HL-60 (cell line): ENCODE data around the gene RCCD1.

ENCODE experiments used
- DNase-seq, 2 experiments: peaks; one replicate each; pipeline ENCODE4 v3.0.0-alpha.2; 2010 to 2020; ENCODE audit warnings: low read depth in 1 of 2, low spot score in 1 of 2
- H3K27ac ChIP-seq: fragments of 250-450 bp; sonication (Bioruptor Pico); replicated peaks from 2 replicates; pipeline ENCODE4 v1.5.1; 2020; ENCODE audit warnings: mild to moderate bottlenecking, moderate library complexity
- H3K27me3 ChIP-seq: fragments of 250-450 bp; sonication (Bioruptor Pico); 2 replicates; pipeline ENCODE4 v1.5.1; 2021; ENCODE audit warnings: mild to moderate bottlenecking, moderate library complexity; ENCODE audit not compliant: insufficient read depth, poor library complexity, severe bottlenecking
- H3K4me3 ChIP-seq: replicated peaks from 2 replicates; pipeline ENCODE4 v1.5.1; 2011; ENCODE audit warnings: mild to moderate bottlenecking, control low read depth, low read length; ENCODE audit not compliant: insufficient read depth
- CTCF ChIP-seq: IDR thresholded peaks from one replicate; pipeline ENCODE4 v1.5.1; 2011; ENCODE audit warnings: low read length, control low read depth, inconsistent platforms; ENCODE audit not compliant: insufficient read depth
- GABPA ChIP-seq: IDR thresholded peaks from 2 replicates; pipeline ENCODE4 v1.6.1; 2012; ENCODE audit warnings: low read depth
- POLR2AphosphoS5 ChIP-seq: IDR thresholded peaks from 2 replicates; pipeline ENCODE4 v1.6.1; 2012; ENCODE audit warnings: low read depth
- REST ChIP-seq: IDR thresholded peaks from 2 replicates; pipeline ENCODE4 v1.6.1; 2012; ENCODE audit warnings: low read depth; ENCODE audit not compliant: insufficient replicate concordance
- SPI1 ChIP-seq: IDR thresholded peaks from 2 replicates; pipeline ENCODE4 v1.6.1; 2012; ENCODE audit warnings: low read depth, mild to moderate bottlenecking, borderline replicate concordance

The RCCD1 gene

GRCh38 chr15:90910441-90911301 lies 44.0 kb upstream of the RCCD1 start:
- H3K27ac ChIP-seq, result no peak overlapping the region
- no peak for TF ChIP-seq SPI1
- TF ChIP-seq POLR2AphosphoS5, result no peak; the same call in 1 of the 2 replicates
- TF ChIP-seq GABPA, result no peak
- TF ChIP-seq CTCF, result no peak
- no peak for TF ChIP-seq REST
- H3K27me3 ChIP-seq, result no peaks in the 10 kb centered on the region
- H3K4me3 ChIP-seq, result no peak overlapping the region
- DNase-seq, result no peak

DNA sequence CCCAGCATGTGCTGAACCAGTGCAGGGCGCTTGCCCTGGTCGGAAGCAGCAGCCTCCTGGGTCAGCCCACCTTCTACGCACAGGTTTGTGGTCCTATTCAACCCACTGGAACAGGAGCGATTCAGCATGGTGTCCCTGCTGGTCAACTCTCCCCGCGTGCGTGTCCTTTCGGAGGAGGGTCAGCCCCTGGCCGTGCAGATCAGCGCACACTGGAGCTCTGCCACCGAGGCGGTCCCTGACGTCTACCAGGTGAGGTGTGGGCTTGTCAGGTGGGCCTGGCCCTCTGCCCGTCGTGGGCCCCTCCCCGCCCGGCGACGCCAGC lies 43.4 kb upstream of the RCCD1 start:
- Histone ChIP-seq H3K27ac (no peak overlapping the region), H3K27me3 (no peaks in the 10 kb centered on the region), H3K4me3 (no peak overlapping the region)
- TF ChIP-seq POLR2AphosphoS5 (no peak), SPI1 (no peak), GABPA (no peak), REST (no peak), CTCF (no peak)
- no peak for DNase-seq

DNA sequence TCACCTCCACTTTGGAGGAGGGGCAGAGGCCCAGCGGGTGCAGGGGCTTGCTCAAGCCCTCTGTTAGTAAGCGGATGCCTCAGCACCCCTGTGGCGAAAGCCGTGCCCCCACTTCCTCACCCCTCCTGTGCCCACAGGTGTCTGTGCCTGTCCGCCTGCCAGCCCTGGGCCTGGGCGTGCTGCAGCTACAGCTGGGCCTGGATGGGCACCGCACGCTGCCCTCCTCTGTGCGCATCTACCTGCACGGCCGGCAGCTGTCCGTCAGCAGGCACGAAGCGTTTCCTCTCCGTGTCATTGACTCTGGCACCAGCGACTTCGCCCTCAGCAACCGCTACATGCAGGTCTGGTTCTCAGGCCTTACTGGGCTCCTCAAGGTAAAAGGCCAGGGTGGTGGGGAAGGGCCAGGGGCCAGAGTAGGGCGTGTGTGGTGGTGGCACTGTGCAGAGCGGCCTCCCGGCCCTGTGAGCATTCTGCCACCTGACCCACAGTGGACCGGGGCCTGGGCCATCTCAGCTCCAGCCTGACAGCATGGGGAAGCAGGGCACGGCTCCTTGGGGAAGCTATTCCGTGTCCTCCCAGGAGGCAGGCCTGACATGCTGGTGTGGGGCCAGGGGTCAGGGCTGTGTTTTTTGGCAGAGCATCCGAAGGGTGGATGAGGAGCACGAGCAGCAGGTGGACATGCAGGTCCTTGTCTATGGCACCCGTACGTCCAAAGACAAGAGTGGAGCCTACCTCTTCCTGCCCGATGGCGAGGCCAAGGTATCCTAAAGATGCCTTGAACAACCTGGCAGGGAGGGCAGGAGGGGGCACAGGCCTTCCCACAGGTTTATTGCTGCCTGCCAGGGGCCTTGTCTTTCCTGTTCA lies 42.5 kb upstream of the RCCD1 start:
- no peak for TF ChIP-seq SPI1
- TF ChIP-seq GABPA, result no peak
- Histone ChIP-seq H3K4me3 (no peak overlapping the region), H3K27ac (no peak overlapping the region; the same call in 1 of the 2 replicates), H3K27me3 (no peaks in the 10 kb centered on the region)
- DNase-seq, result no peak

DNA sequence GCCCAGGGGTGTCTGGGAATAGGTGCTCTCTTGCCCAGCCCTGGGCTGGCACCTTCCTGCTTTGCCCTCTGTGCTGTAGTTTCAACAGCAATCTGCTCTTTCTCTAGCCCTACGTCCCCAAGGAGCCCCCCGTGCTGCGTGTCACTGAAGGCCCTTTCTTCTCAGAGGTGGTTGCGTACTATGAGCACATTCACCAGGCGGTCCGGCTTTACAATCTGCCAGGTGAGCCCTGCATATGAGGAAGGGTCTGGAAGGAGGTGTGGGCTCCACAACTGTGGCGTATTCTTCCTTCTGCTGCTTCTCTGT lies 42.0 kb upstream of the RCCD1 start:
- no peak overlapping the region for H3K4me3 ChIP-seq
- DNase-seq, result no peak
- TF ChIP-seq CTCF (no peak), REST (no peak), SPI1 (no peak), POLR2AphosphoS5 (no peak), GABPA (no peak)
- H3K27me3 ChIP-seq, result no peaks in the 10 kb centered on the region
- no peak overlapping the region; the same call in 1 of the 2 replicates for H3K27ac ChIP-seq
